GM21786 (cell line): ENCODE measurements around the gene MATN3.

Source experiments
- ATAC-seq: cut with Tn5 transposase; IDR thresholded peaks from one replicate; pipeline ENCODE4 v1.9.1; 2021; ENCODE audit not compliant: unreplicated experiment

MATN3 gene

GRCh38 chr2:20005891-20006470, 6.5 kb downstream of the MATN3 start:
- ATAC-seq: no peak

DNA sequence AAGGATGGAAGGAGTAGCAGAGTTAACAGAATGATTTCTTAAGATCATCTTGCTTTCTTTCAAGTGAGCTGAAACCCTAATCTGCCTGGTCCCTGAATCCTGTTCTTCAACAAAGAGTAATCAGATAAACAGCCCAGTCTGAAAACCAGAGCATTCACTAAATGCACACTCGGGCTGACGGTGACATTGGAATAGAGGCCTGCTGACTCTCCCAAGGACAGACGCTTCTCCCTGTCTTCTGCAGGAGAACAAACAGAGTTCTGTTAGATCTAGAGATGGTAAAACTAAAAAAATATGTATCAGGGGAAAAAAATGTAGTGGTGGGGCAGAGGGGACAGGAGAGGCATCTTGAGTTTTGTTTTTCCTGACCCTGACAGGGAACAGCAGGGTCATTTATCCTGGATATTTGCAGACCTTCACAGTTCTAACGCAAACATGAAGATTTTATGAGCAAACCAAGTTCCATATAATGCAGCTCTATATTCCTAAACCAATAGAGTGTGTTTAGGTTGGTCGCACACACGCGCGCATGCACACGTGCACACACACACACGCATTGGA, 7.3 kb downstream of the MATN3 start:
- no peak for ATAC-seq

DNA sequence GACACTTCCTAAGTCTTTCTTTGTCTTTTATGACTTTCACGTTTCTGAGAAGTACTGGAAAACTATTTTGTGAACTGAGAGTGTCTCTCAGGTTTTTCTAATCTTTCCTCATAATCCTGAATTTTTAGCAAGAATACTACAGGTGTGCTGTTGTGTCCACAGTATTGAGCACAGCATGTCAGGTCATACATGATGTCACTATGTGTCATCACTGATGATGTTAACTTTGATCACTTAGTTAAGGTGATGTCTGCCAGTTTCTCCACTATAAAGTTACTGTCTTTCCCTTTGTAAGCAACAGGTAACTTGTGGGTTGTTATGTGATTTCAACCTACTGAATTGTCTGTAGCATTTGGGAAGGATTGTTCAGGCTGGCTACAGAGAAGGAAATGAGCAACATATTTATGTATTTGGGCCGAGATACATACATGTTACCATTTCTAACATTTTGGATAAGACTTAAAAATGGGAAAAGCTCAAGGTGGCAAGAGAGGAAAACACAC, 11.1 kb downstream of the MATN3 start:
- no peak for ATAC-seq

- no peak for ATAC-seq
Measured at GRCh38 chr2:19993731-19994130, 18.7 kb downstream of the MATN3 start.

- ATAC-seq: no peak
Measured at GRCh38 chr2:19991895-19992294, 20.6 kb downstream of the MATN3 start.

GRCh38 chr2:19990416-19990728, 22.1 kb downstream of the MATN3 start:
- no peak for ATAC-seq

DNA sequence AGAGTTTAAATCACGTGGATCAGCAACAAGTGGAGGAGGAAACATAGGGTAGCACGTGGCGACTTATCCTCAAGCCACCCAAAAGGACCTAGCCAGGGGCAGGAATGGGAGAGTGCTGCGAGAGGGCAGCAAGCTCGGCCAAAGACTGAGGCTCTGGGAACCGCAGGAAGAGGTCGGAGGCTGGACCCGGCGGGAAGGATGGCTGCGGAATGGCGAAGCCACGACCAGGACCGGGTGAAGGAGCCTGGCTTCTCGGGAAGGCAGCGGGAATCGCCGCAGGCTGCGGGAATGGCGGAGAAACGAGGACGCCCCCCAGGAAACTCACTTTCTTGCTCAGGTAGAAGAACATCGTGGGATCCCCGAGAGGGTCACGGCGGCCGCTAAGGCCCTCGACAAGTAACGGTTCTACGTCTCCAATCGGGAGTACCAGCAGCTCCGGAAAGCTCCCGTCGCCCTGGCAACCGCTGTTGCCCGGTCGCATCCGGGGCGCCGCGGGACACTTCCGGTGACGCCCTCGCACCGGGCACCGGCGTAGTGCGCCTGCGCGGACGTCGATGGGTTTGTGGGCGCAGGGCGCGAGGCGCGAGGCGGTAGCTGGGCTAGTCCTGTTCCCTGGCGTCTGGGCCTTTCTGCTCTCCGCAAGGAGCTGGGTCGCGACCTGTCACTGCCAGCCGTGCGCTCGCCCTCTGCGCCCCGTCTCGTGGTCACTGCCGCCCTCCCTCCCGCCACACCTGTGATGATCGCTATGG, 22.6 kb downstream of the MATN3 start, which contains the start of gene WDR35:
Gene WDR35 (minus strand): TSS at position 439 of the 749 bp plus-strand sequence. CDS start 90 bp downstream, at position 349.
- ATAC-seq: peak; percentile 89

- ATAC-seq: no peak
Measured at GRCh38 chr2:19989342-19989666, 23.2 kb downstream of the MATN3 start.

DNA sequence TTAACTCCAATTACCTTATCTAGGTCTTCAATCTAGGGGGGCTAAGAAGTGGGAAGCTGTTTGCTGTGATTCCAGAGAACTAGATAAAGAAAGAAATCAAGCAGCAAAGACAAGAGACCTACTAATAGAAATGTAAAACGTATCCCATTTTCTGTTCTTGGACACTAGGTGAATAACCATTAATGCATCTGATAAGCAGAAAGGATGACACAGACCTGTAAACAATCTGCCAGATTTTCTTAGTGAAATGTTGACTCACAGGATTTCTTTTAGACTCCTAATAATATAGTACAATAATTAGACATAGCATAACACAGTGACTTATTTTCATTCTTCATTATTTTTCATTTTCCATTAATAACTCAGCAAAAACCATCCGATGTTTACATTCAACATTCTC, 23.9 kb downstream of the MATN3 start:
- no peak for ATAC-seq

- peak; percentile 79 for ATAC-seq
Measured at GRCh38 chr2:19987936-19988335, 24.5 kb downstream of the MATN3 start.

GRCh38 chr2:19982268-19982667, 30.2 kb downstream of the MATN3 start:
- ATAC-seq: no peak

DNA sequence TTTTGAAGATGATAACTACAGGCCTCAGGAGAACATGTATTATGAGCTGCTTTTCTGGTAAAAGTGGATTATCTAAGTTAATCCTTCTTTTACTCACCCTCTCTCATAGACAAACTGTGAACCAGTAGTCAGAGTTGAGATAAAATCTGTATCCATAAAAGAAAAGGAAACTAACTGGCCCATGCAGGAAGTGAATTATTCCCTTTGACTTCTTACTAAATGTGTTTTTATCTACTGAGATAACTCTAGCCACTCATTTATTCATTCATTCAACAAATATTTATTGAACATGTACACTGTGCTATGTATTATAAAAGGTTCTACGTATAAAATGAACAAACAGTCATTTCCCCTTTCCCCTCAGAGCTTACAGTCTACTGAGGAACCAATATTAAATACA, 32.5 kb downstream of the MATN3 start:
- ATAC-seq: no peak

- no peak for ATAC-seq
Measured at GRCh38 chr2:19973466-19973865, 39.0 kb downstream of the MATN3 start.

GRCh38 chr2:19971691-19972090, 40.8 kb downstream of the MATN3 start:
- ATAC-seq: no peak

GRCh38 chr2:19963386-19963785, 49.1 kb downstream of the MATN3 start:
- ATAC-seq: no peak

- peak; percentile 84 for ATAC-seq
Measured at GRCh38 chr2:19955544-19956422, 56.7 kb downstream of the MATN3 start.

DNA sequence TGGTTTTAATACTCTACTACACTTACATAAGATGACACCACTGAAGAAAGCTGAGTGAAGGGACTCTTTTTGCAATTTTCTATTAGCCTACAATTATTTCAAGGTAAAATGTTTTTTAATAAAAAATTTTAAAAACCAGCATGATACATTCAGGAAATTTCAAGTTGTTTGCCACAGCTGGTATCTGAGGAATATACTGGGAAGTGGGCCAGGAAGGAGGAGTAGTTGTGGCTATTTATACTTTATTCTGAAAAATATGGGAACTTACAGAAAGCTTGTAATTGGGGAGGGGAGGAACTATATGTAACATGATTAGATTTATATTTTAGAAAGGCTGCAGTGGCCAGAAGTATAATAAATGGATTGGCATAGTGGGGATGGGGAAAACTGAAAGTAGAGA, 63.4 kb downstream of the MATN3 start:
- ATAC-seq: no peak

- ATAC-seq: no peak
Measured at GRCh38 chr2:19947184-19947940, 65.1 kb downstream of the MATN3 start.

- ATAC-seq: no peak
Measured at GRCh38 chr2:19944205-19944845, 68.1 kb downstream of the MATN3 start.

- no peak for ATAC-seq
Measured at GRCh38 chr2:19943189-19943588, 69.3 kb downstream of the MATN3 start.
